H9 (cell line): ENCODE results near the gene TMEM132C. TPM values are rescaled to one million over a fixed set of nuclear protein-coding genes. Genes with fewer than 3 reads are reported as not detected.

Experiments used
- DNase-seq: peaks from one replicate; pipeline ENCODE4 v3.0.0-alpha.2; 2017
- H2AFZ ChIP-seq: one replicate; pipeline ENCODE4 v1.6.1; 2013; ENCODE audit warnings: mild to moderate bottlenecking, low read length, control low read depth, moderate library complexity
- H2AK5ac ChIP-seq: 2 replicates; pipeline ENCODE4 v1.6.1; 2013; ENCODE audit warnings: low read length, control low read depth, mixed read lengths; ENCODE audit not compliant: insufficient read length
- H2BK120ac ChIP-seq: one replicate; pipeline ENCODE4 v1.6.1; 2013; ENCODE audit warnings: low read depth, mild to moderate bottlenecking, low read length, control low read depth, inconsistent platforms; ENCODE audit not compliant: poor library complexity, severe bottlenecking
- H2BK12ac ChIP-seq: 2 replicates; pipeline ENCODE4 v1.6.1; 2013; ENCODE audit warnings: low read length, control low read depth, mixed read lengths, low read depth; ENCODE audit not compliant: insufficient read length
- H2BK15ac ChIP-seq: 2 replicates; pipeline ENCODE4 v1.6.1; 2013; ENCODE audit warnings: low read depth, low read length, control low read depth
- H2BK20ac ChIP-seq: one replicate; pipeline ENCODE4 v1.6.1; 2013; ENCODE audit warnings: low read depth, mild to moderate bottlenecking, low read length, control low read depth, inconsistent platforms; ENCODE audit not compliant: poor library complexity, severe bottlenecking
- H2BK5ac ChIP-seq: 2 replicates; pipeline ENCODE4 v1.6.1; 2013; ENCODE audit warnings: low read length, control low read depth, mixed read lengths; ENCODE audit not compliant: insufficient read length
- H3K14ac ChIP-seq: 2 replicates; pipeline ENCODE4 v1.6.1; 2013; ENCODE audit warnings: low read length, control low read depth; ENCODE audit not compliant: insufficient read depth
- H3K18ac ChIP-seq: 2 replicates; pipeline ENCODE4 v1.6.1; 2013; ENCODE audit warnings: low read depth, mild to moderate bottlenecking, mixed read lengths, low read length, control low read depth; ENCODE audit not compliant: insufficient read length
- H3K23ac ChIP-seq: 2 replicates; pipeline ENCODE4 v1.6.1; 2013; ENCODE audit warnings: low read length, control low read depth, mixed read lengths, low read depth; ENCODE audit not compliant: insufficient read length
- H3K23me2 ChIP-seq: 2 replicates; pipeline ENCODE4 v1.6.1; 2013; ENCODE audit warnings: low read depth, mild to moderate bottlenecking, mixed read lengths, low read length, control low read depth; ENCODE audit not compliant: insufficient read length, poor library complexity, severe bottlenecking
- H3K27ac ChIP-seq: 2 replicates; pipeline ENCODE4 v1.5.1; 2013; ENCODE audit warnings: low read length, control low read depth, mixed read lengths, low read depth; ENCODE audit not compliant: insufficient read length
- H3K27me3 ChIP-seq: 2 replicates; pipeline ENCODE4 v1.6.1; 2013; ENCODE audit warnings: low read length, control low read depth, inconsistent platforms; ENCODE audit not compliant: insufficient read depth
- H3K4ac ChIP-seq: 2 replicates; pipeline ENCODE4 v1.6.1; 2013; ENCODE audit warnings: low read depth, mild to moderate bottlenecking, control low read depth, inconsistent platforms, low read length, moderate library complexity
- H3K4me1 ChIP-seq: 2 replicates; pipeline ENCODE4 v1.6.1; 2013; ENCODE audit warnings: low read length, control low read depth, inconsistent platforms; ENCODE audit not compliant: insufficient read depth
- H3K4me2 ChIP-seq: 2 replicates; pipeline ENCODE4 v1.6.1; 2013; ENCODE audit warnings: low read length, control low read depth, mixed read lengths; ENCODE audit not compliant: insufficient read length, insufficient read depth
- H3K56ac ChIP-seq: 2 replicates; pipeline ENCODE4 v1.6.1; 2013; ENCODE audit warnings: low read depth, mild to moderate bottlenecking, mixed read lengths, low read length, control low read depth; ENCODE audit not compliant: insufficient read length
- H3K79me1 ChIP-seq: 2 replicates; pipeline ENCODE4 v1.6.1; 2013; ENCODE audit warnings: low read depth, mild to moderate bottlenecking, moderate library complexity, low read length, control low read depth, inconsistent platforms; ENCODE audit not compliant: insufficient read depth, poor library complexity, severe bottlenecking
- H3K79me2 ChIP-seq: 2 replicates; pipeline ENCODE4 v1.6.1; 2013; ENCODE audit warnings: low read length, control low read depth, inconsistent platforms; ENCODE audit not compliant: insufficient read depth
- H3K9ac ChIP-seq: 2 replicates; pipeline ENCODE4 v1.6.1; 2013; ENCODE audit warnings: low read length, control low read depth, mixed read lengths; ENCODE audit not compliant: insufficient read length; ENCODE audit errors: extremely low read depth
- H3K9me3 ChIP-seq: one replicate; pipeline ENCODE4 v1.6.1; 2013; ENCODE audit warnings: low read depth, low read length, inconsistent platforms; ENCODE audit not compliant: control insufficient read depth
- H3T11ph ChIP-seq: one replicate; pipeline ENCODE4 v1.6.1; 2013; ENCODE audit warnings: mild to moderate bottlenecking, low read length, control low read depth, inconsistent platforms
- H4K20me1 ChIP-seq: one replicate; pipeline ENCODE4 v1.6.1; 2013; ENCODE audit not compliant: control insufficient read depth, insufficient read length, insufficient read depth
- H4K5ac ChIP-seq: 2 replicates; pipeline ENCODE4 v1.6.1; 2013; ENCODE audit warnings: low read depth, mild to moderate bottlenecking, mixed read lengths, low read length, control low read depth; ENCODE audit not compliant: insufficient read length
- H4K8ac ChIP-seq: replicated peaks from 2 replicates; pipeline ENCODE4 v1.6.1; 2013; ENCODE audit warnings: low read length, control low read depth, mixed read lengths, low read depth; ENCODE audit not compliant: insufficient read length
- H4K91ac ChIP-seq: 2 replicates; pipeline ENCODE4 v1.6.1; 2013; ENCODE audit warnings: low read depth, mild to moderate bottlenecking, moderate library complexity, mixed read lengths, low read length, control low read depth; ENCODE audit not compliant: insufficient read length
- H3K27ac Mint-ChIP-seq, 3 experiments: 2 replicates in 2 of 3; 3 replicates in 1 of 3; pipeline ENCODE4 v1.8.0; 2020 to 2021; ENCODE audit warnings: mixed read lengths in 3 of 3, mild to moderate bottlenecking in 1 of 3, moderate library complexity in 1 of 3
- H3K27me3 Mint-ChIP-seq: 2 replicates; pipeline ENCODE4 v1.8.0; 2021; ENCODE audit warnings: low read depth, mild to moderate bottlenecking, moderate library complexity, mixed read lengths
- H3K36me3 Mint-ChIP-seq, 3 experiments: 2 replicates in 2 of 3; 3 replicates in 1 of 3; pipeline ENCODE4 v1.8.0; 2020 to 2021; ENCODE audit warnings: low read depth in 3 of 3, mixed read lengths in 3 of 3; ENCODE audit not compliant: insufficient read depth in 1 of 3
- H3K4me1 Mint-ChIP-seq, 2 experiments: 2 replicates each; pipeline ENCODE4 v1.8.0; 2020; ENCODE audit warnings: mixed read lengths in 2 of 2
- H3K4me3 Mint-ChIP-seq, 2 experiments: 2 replicates in 1 of 2; 3 replicates in 1 of 2; pipeline ENCODE4 v1.8.0; 2020 to 2021; ENCODE audit warnings: mild to moderate bottlenecking in 2 of 2, mixed read lengths in 2 of 2, moderate library complexity in 1 of 2
- H3K9me3 Mint-ChIP-seq, 2 experiments: 2 replicates in 1 of 2; 3 replicates in 1 of 2; pipeline ENCODE4 v1.8.0; 2020; ENCODE audit warnings: mild to moderate bottlenecking in 2 of 2, mixed read lengths in 2 of 2, moderate library complexity in 1 of 2
- WGBS: extraction: QIAGEN DNeasy Blood & Tissue Kit; methylation state at CpG from one replicate; pipeline ENCODE4 v1.1.7; 2013; ENCODE audit warnings: missing lambda C conversion rate, low lambda C conversion rate, mixed read lengths; ENCODE audit not compliant: insufficient read length; ENCODE audit errors: extremely low coverage; 5-methylcytosine and 5-hydroxymethylcytosine counted together
- total RNA-seq: library from RNA; stranded (reverse); gene quantifications from 2 replicates; pipeline ENCODE4 v1.2.1, GENCODE V29; 2021
- TF ChIP-seq, protein P1 (sequence below): fragments of 200-600 bp; sonication (generic); conservative IDR thresholded peaks from 3 replicates; pipeline ENCODE4 v1.8.0; 2021; ENCODE audit warnings: antibody characterized with exemption, mild to moderate bottlenecking

Gene TMEM132C
- total RNA-seq, 1 experiment from 2014 or later, result 0.22 TPM

DNA sequence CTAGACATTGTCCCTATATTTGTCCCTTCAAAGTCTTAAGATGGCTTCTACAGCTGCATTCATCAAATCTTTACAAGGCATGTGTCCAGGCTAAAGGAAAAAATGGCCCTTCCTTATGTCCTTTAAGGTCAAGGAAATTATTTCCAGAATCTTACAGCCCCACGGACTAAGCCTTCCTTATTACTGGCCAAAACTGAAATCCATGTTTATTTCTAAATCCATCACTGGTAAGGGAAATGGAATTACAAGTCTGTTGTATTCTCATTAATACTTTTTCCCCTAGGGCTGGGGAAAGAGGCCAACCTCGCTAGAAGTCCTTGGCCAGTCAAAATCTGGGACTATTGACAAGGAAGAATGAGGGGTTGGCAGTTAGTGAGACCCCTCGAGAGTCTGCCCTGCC, 252.5 kb downstream of the TMEM132C start:
- Histone ChIP-seq H2BK20ac (no peak overlapping the region), H3K79me2 (no peaks in the 10 kb centered on the region), H2AFZ (no peak overlapping the region), H4K91ac (no peak overlapping the region), H3K18ac (no peak overlapping the region), H3K4me1 (no peaks in the 10 kb centered on the region), H2AK5ac (no peak overlapping the region), H3K23ac (no peak overlapping the region), H3K14ac (no peak overlapping the region), H3K27me3 (no peaks in the 10 kb centered on the region), H3K56ac (no peak overlapping the region), H2BK12ac (no peak overlapping the region), H4K5ac (no peak overlapping the region), H4K20me1 (no peaks in the 10 kb centered on the region), H3K79me1 (no peaks in the 10 kb centered on the region), H3K4me2 (no peak overlapping the region), H2BK120ac (no peak overlapping the region), H4K8ac (no peak overlapping the region), H3K27ac (no peak overlapping the region), H3K23me2 (no peaks in the 10 kb centered on the region), H3K9ac (no peak overlapping the region), H2BK15ac (no peak overlapping the region), H3T11ph (no peak overlapping the region), H3K4ac (no peak overlapping the region), H3K9me3 (peaks cover 10% of the 10 kb centered on the region), H2BK5ac (no peak overlapping the region)
- Mint-ChIP-seq H3K4me3 (no peak overlapping the region), H3K36me3 (peaks cover 0 to 19% (median 14%) of the 10 kb centered on the region in 3 experiments; a peak in 6 of 7 replicates), H3K4me1 (peaks cover 1 to 2% of the 10 kb centered on the region in 2 experiments; a peak in 3 of 4 replicates), H3K27ac (no peak overlapping the region), H3K9me3 (peaks cover 13 to 22% of the 10 kb centered on the region in 2 experiments), H3K27me3 (peaks cover 16% of the 10 kb centered on the region)
- no peak for DNase-seq
- TF ChIP-seq, protein P1, sequence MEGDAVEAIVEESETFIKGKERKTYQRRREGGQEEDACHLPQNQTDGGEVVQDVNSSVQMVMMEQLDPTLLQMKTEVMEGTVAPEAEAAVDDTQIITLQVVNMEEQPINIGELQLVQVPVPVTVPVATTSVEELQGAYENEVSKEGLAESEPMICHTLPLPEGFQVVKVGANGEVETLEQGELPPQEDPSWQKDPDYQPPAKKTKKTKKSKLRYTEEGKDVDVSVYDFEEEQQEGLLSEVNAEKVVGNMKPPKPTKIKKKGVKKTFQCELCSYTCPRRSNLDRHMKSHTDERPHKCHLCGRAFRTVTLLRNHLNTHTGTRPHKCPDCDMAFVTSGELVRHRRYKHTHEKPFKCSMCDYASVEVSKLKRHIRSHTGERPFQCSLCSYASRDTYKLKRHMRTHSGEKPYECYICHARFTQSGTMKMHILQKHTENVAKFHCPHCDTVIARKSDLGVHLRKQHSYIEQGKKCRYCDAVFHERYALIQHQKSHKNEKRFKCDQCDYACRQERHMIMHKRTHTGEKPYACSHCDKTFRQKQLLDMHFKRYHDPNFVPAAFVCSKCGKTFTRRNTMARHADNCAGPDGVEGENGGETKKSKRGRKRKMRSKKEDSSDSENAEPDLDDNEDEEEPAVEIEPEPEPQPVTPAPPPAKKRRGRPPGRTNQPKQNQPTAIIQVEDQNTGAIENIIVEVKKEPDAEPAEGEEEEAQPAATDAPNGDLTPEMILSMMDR, result no peak
- WGBS, result no CpG with 5 or more reads among the region's 3 CpGs
